Transverse colon (tissue), 4 donors: ENCODE measurements around the gene UBE2L5.

Source experiments
- CTCF ChIP-seq, 5 experiments: fragments of 200-600 bp in 3 of 5; fragments of 450-650 bp in 2 of 5; sonication (generic) in 3 of 5; IDR thresholded peaks; 1 replicate in 2 of 5; 2 replicates in 3 of 5; pipeline ENCODE4 v1.5.1; 2016 to 2017; ENCODE audit warnings: antibody characterized with exemption in 5 of 5, inconsistent platforms in 3 of 5, mild to moderate bottlenecking in 2 of 5, moderate library complexity in 1 of 5
- EP300 ChIP-seq: sonication (generic); formaldehyde crosslinking; IDR thresholded peaks from one replicate; pipeline ENCODE4 v1.6.1; 2017; ENCODE audit warnings: antibody characterized with exemption, low read depth
- POLR2A ChIP-seq: fragments of 450-650 bp; IDR thresholded peaks from one replicate; pipeline ENCODE4 v1.6.1; 2016; ENCODE audit warnings: antibody characterized with exemption, mild to moderate bottlenecking, moderate library complexity
- POLR2AphosphoS5 ChIP-seq, 3 donors: sonication (generic); formaldehyde crosslinking; IDR thresholded peaks; one replicate each; pipeline ENCODE4 v1.6.1; 2016; ENCODE audit warnings: antibody characterized with exemption in 3 of 3

- TF ChIP-seq CTCF (IDR thresholded peaks at IDR 0.05), result no peak
- no peak for TF ChIP-seq POLR2A
- no peak for TF ChIP-seq EP300
- TF ChIP-seq POLR2AphosphoS5 (IDR thresholded peaks at IDR 0.05), result no peak
Measured at GRCh38 chr13:30431269-30431940, 9.1 kb downstream of the UBE2L5 start.
